ENCODE data around the gene DDR2. TPM values are rescaled to one million over a fixed set of nuclear protein-coding genes. Genes with fewer than 3 reads are reported as not detected.

The DDR2 gene
- total RNA-seq, 1 donor from 2014 or later, result 4.4 TPM

- no peak for TF ChIP-seq CTCF (IDR thresholded peaks at IDR 0.05; ENCODE audit: partially characterized antibody, unreplicated experiment)
- Mint-ChIP-seq H3K4me1 (ENCODE audit: low read depth, unreplicated experiment) (no peaks in the 10 kb centered on the region), H3K4me3 (ENCODE audit: unreplicated experiment) (peak overlapping the region; percentile 90), H3K27ac (ENCODE audit: unreplicated experiment) (no peak overlapping the region), H3K36me3 (ENCODE audit: unreplicated experiment) (no peaks in the 10 kb centered on the region), H3K9me3 (ENCODE audit: unreplicated experiment) (peaks cover 2% of the 10 kb centered on the region), H3K27me3 (ENCODE audit: unreplicated experiment) (peaks cover 7% of the 10 kb centered on the region)
- peak; percentile 45 for DNase-seq
Measured at GRCh38 chr1:162822391-162823200, 190.3 kb downstream of the DDR2 start.

- DNase-seq, result no peak
- Mint-ChIP-seq H3K9me3 (ENCODE audit: unreplicated experiment) (peaks cover 2% of the 10 kb centered on the region), H3K36me3 (ENCODE audit: unreplicated experiment) (no peaks in the 10 kb centered on the region), H3K27me3 (ENCODE audit: unreplicated experiment) (peaks cover 7% of the 10 kb centered on the region), H3K4me1 (ENCODE audit: low read depth, unreplicated experiment) (no peaks in the 10 kb centered on the region), H3K27ac (ENCODE audit: unreplicated experiment) (no peak overlapping the region), H3K4me3 (ENCODE audit: unreplicated experiment) (no peak overlapping the region)
- TF ChIP-seq CTCF (IDR thresholded peaks at IDR 0.05; ENCODE audit: partially characterized antibody, unreplicated experiment), result no peak
Measured at GRCh38 chr1:162823231-162823630, 191.0 kb downstream of the DDR2 start.

- no peak overlapping the region for H3K27ac Mint-ChIP-seq (ENCODE audit: unreplicated experiment)
- TF ChIP-seq CTCF (IDR thresholded peaks at IDR 0.05; ENCODE audit: partially characterized antibody, unreplicated experiment), result no peak
- no peak for DNase-seq
- H3K27me3 Mint-ChIP-seq (ENCODE audit: unreplicated experiment), result peaks cover 7% of the 10 kb centered on the region
- H3K4me1 Mint-ChIP-seq (ENCODE audit: low read depth, unreplicated experiment), result no peaks in the 10 kb centered on the region
- no peaks in the 10 kb centered on the region for H3K36me3 Mint-ChIP-seq (ENCODE audit: unreplicated experiment)
- H3K9me3 Mint-ChIP-seq (ENCODE audit: unreplicated experiment), result peaks cover 2% of the 10 kb centered on the region
- H3K4me3 Mint-ChIP-seq (ENCODE audit: unreplicated experiment), result no peak overlapping the region
Measured at GRCh38 chr1:162823771-162824525, 191.7 kb downstream of the DDR2 start.

- no peaks in the 10 kb centered on the region for H3K36me3 Mint-ChIP-seq (ENCODE audit: unreplicated experiment)
- TF ChIP-seq CTCF (IDR thresholded peaks at IDR 0.05; ENCODE audit: partially characterized antibody, unreplicated experiment), result no peak
- no peaks in the 10 kb centered on the region for H3K9me3 Mint-ChIP-seq (ENCODE audit: unreplicated experiment)
- no peak for DNase-seq
- no peak overlapping the region for H3K4me3 Mint-ChIP-seq (ENCODE audit: unreplicated experiment)
- no peaks in the 10 kb centered on the region for H3K4me1 Mint-ChIP-seq (ENCODE audit: low read depth, unreplicated experiment)
- H3K27me3 Mint-ChIP-seq (ENCODE audit: unreplicated experiment), result peaks cover 3% of the 10 kb centered on the region
- H3K27ac Mint-ChIP-seq (ENCODE audit: unreplicated experiment), result no peak overlapping the region
Measured at GRCh38 chr1:162829268-162829667, 197.0 kb downstream of the DDR2 start.

GRCh38 chr1:162832470-162832869 lies 200.2 kb downstream of the DDR2 start:
- Mint-ChIP-seq H3K4me1 (ENCODE audit: low read depth, unreplicated experiment) (no peaks in the 10 kb centered on the region), H3K27ac (ENCODE audit: unreplicated experiment) (no peak overlapping the region), H3K27me3 (ENCODE audit: unreplicated experiment) (no peaks in the 10 kb centered on the region), H3K9me3 (ENCODE audit: unreplicated experiment) (no peaks in the 10 kb centered on the region), H3K4me3 (ENCODE audit: unreplicated experiment) (no peak overlapping the region), H3K36me3 (ENCODE audit: unreplicated experiment) (no peaks in the 10 kb centered on the region)
- DNase-seq, result no peak
- no peak for TF ChIP-seq CTCF (IDR thresholded peaks at IDR 0.05; ENCODE audit: partially characterized antibody, unreplicated experiment)
